GM21447 (cell line): ENCODE data around the gene CELF4.

ENCODE experiments used
- ATAC-seq: cut with Tn5 transposase; IDR thresholded peaks from one replicate; pipeline ENCODE4 v1.9.1; 2021; ENCODE audit not compliant: unreplicated experiment

The CELF4 gene

GRCh38 chr18:37574113-37574512 lies 8.5 kb upstream of the CELF4 start:
- ATAC-seq, result no peak

- no peak for ATAC-seq
Measured at GRCh38 chr18:37572736-37573135, 7.1 kb upstream of the CELF4 start.

- ATAC-seq, result no peak
Measured at GRCh38 chr18:37571266-37571665, 5.7 kb upstream of the CELF4 start.

GRCh38 chr18:37570336-37570930 lies 4.8 kb upstream of the CELF4 start:
- ATAC-seq, result no peak

- no peak for ATAC-seq
Measured at GRCh38 chr18:37568671-37569070, 3.1 kb upstream of the CELF4 start.

- ATAC-seq, result no peak
Measured at GRCh38 chr18:37567994-37568359, 2.4 kb upstream of the CELF4 start.

- no peak for ATAC-seq
Measured at GRCh38 chr18:37567061-37567993, 1.7 kb upstream of the CELF4 start.

- ATAC-seq, result no peak
Measured at GRCh38 chr18:37566479-37567060, 972 bp upstream of the CELF4 start.

- no peak for ATAC-seq
Measured at GRCh38 chr18:37565977-37566478, 430 bp upstream of the CELF4 start.

- ATAC-seq, result no peak
Measured at GRCh38 chr18:37564711-37565100, 892 bp downstream of the CELF4 start.

GRCh38 chr18:37563931-37564392 lies 1.6 kb downstream of the CELF4 start:
- no peak for ATAC-seq

GRCh38 chr18:37561986-37562385 lies 3.6 kb downstream of the CELF4 start:
- ATAC-seq, result no peak

GRCh38 chr18:37560003-37560402 lies 5.6 kb downstream of the CELF4 start:
- no peak for ATAC-seq

- ATAC-seq, result no peak
Measured at GRCh38 chr18:37559194-37559593, 6.4 kb downstream of the CELF4 start.

GRCh38 chr18:37554399-37554787 lies 11.2 kb downstream of the CELF4 start:
- no peak for ATAC-seq

GRCh38 chr18:37553633-37554398 lies 11.8 kb downstream of the CELF4 start:
- no peak for ATAC-seq

GRCh38 chr18:37552286-37552685 lies 13.3 kb downstream of the CELF4 start:
- ATAC-seq, result no peak

- ATAC-seq, result no peak
Measured at GRCh38 chr18:37551846-37552245, 13.8 kb downstream of the CELF4 start.

- ATAC-seq, result no peak
Measured at GRCh38 chr18:37551249-37551648, 14.3 kb downstream of the CELF4 start.

GRCh38 chr18:37550118-37550875 lies 15.3 kb downstream of the CELF4 start:
- ATAC-seq, result no peak
